ENCODE data around the gene POLH. TPM values are rescaled to one million over a fixed set of nuclear protein-coding genes. Genes with fewer than 3 reads are reported as not detected.
"Not testable (repeated sequence)": the region's sequence is repeated elsewhere in the genome, so short reads cannot be mapped to it uniquely, and the experiment has no call there.

POLH gene
- total RNA-seq, 3 donors from 2014 or later, result 15.7 to 22.8 (median 18.8) TPM

GRCh38 chr6:43633002-43633401 is 57.0 kb downstream of the POLH start:
- H3K9me3 Mint-ChIP-seq; DNase-seq; H3K27me3 Mint-ChIP-seq (ENCODE audit: low read depth); H3K4me3 Mint-ChIP-seq; ATAC-seq; H3K36me3 Mint-ChIP-seq (ENCODE audit: insufficient read depth): not testable (repeated sequence)
- peaks cover 36% of the 10 kb centered on the region for H3K4me1 Mint-ChIP-seq (ENCODE audit: low read depth)

- no peak for DNase-seq
- Mint-ChIP-seq H3K4me3 (peak overlapping the region; percentile 99), H3K4me1 (ENCODE audit: low read depth) (peaks cover 42% of the 10 kb centered on the region), H3K9me3 (no peaks in the 10 kb centered on the region), H3K27me3 (ENCODE audit: low read depth) (no peaks in the 10 kb centered on the region), H3K36me3 (ENCODE audit: insufficient read depth) (peaks cover 10% of the 10 kb centered on the region)
- no peak for ATAC-seq
Measured at GRCh38 chr6:43634702-43635303, 58.8 kb downstream of the POLH start.

GRCh38 chr6:43635387-43636307 is 59.7 kb downstream of the POLH start, which contains the start of gene MAD2L1BP:
Gene MAD2L1BP (plus strand): TSS chr6:43635840. CDS start chr6:43635876, 36 bp downstream.
- DNase-seq (peak; percentile 78), ATAC-seq (peak; percentile 95)
- Mint-ChIP-seq H3K27me3 (ENCODE audit: low read depth) (no peaks in the 10 kb centered on the region), H3K36me3 (ENCODE audit: insufficient read depth) (peaks cover 18% of the 10 kb centered on the region), H3K4me1 (ENCODE audit: low read depth) (peaks cover 43% of the 10 kb centered on the region), H3K9me3 (no peaks in the 10 kb centered on the region), H3K4me3 (peak within 1 kb of the TSS; percentile 99)

- Mint-ChIP-seq H3K9me3 (no peaks in the 10 kb centered on the region), H3K36me3 (ENCODE audit: insufficient read depth) (peaks cover 18% of the 10 kb centered on the region), H3K4me1 (ENCODE audit: low read depth) (peaks cover 42% of the 10 kb centered on the region), H3K4me3 (peak overlapping the region; percentile 99), H3K27me3 (ENCODE audit: low read depth) (no peaks in the 10 kb centered on the region)
- DNase-seq (no peak), ATAC-seq (peak; percentile 7 to 16)
Measured at GRCh38 chr6:43636308-43636659, 60.3 kb downstream of the POLH start.

GRCh38 chr6:43639984-43640800 is 64.2 kb downstream of the POLH start:
- H3K36me3 Mint-ChIP-seq (ENCODE audit: insufficient read depth), result peaks cover 28% of the 10 kb centered on the region
- ATAC-seq, result no peak
- H3K4me3 Mint-ChIP-seq, result peak overlapping the region; percentile 35
- DNase-seq, result no peak
- H3K4me1 Mint-ChIP-seq (ENCODE audit: low read depth), result peaks cover 37% of the 10 kb centered on the region
- H3K27me3 Mint-ChIP-seq (ENCODE audit: low read depth), result no peaks in the 10 kb centered on the region
- no peaks in the 10 kb centered on the region for H3K9me3 Mint-ChIP-seq

GRCh38 chr6:43644940-43645612 is 69.1 kb downstream of the POLH start, which contains the start of gene RSPH9:
Gene RSPH9 (plus strand): TSS chr6:43645036. CDS start chr6:43645099, 63 bp downstream.
- peak; percentile 85 to 86 for ATAC-seq

GRCh38 chr6:43645613-43645964 is 69.6 kb downstream of the POLH start:
- H3K36me3 Mint-ChIP-seq (ENCODE audit: insufficient read depth), result peaks cover 11% of the 10 kb centered on the region
- DNase-seq (no peak), ATAC-seq (peak in 1 of 2 donors; percentile 17)
- H3K4me1 Mint-ChIP-seq (ENCODE audit: low read depth), result peaks cover 7% of the 10 kb centered on the region
- peak overlapping the region; percentile 77 for H3K4me3 Mint-ChIP-seq
- no peaks in the 10 kb centered on the region for H3K9me3 Mint-ChIP-seq
- no peaks in the 10 kb centered on the region for H3K27me3 Mint-ChIP-seq (ENCODE audit: low read depth)

More at GRCh38 chr6:43644940-43645612, 69.1 kb downstream of the POLH start, which contains the start of gene RSPH9:
- Mint-ChIP-seq H3K27me3 (ENCODE audit: low read depth) (no peaks in the 10 kb centered on the region), H3K36me3 (ENCODE audit: insufficient read depth) (peaks cover 16% of the 10 kb centered on the region), H3K4me3 (peak within 1 kb of the TSS; percentile 77), H3K4me1 (ENCODE audit: low read depth) (peaks cover 12% of the 10 kb centered on the region), H3K9me3 (no peaks in the 10 kb centered on the region)
- peak; percentile 54 for DNase-seq

GRCh38 chr6:43647613-43648012 is 71.6 kb downstream of the POLH start:
- H3K36me3 Mint-ChIP-seq (ENCODE audit: insufficient read depth), result peaks cover 6% of the 10 kb centered on the region
- DNase-seq (no peak), ATAC-seq (no peak)
- H3K4me3 Mint-ChIP-seq, result no peak overlapping the region
- peaks cover 4% of the 10 kb centered on the region for H3K4me1 Mint-ChIP-seq (ENCODE audit: low read depth)
- H3K9me3 Mint-ChIP-seq, result no peaks in the 10 kb centered on the region
- H3K27me3 Mint-ChIP-seq (ENCODE audit: low read depth), result no peaks in the 10 kb centered on the region

- Mint-ChIP-seq H3K9me3 (no peaks in the 10 kb centered on the region), H3K36me3 (ENCODE audit: insufficient read depth) (no peaks in the 10 kb centered on the region), H3K4me1 (ENCODE audit: low read depth) (peaks cover 4% of the 10 kb centered on the region), H3K4me3 (no peak overlapping the region), H3K27me3 (ENCODE audit: low read depth) (no peaks in the 10 kb centered on the region)
- no peak for DNase-seq
- no peak for ATAC-seq
Measured at GRCh38 chr6:43648248-43648647, 72.3 kb downstream of the POLH start.

GRCh38 chr6:43652822-43653221 is 76.8 kb downstream of the POLH start:
- not testable (repeated sequence) for H3K9me3 Mint-ChIP-seq; H3K27me3 Mint-ChIP-seq (ENCODE audit: low read depth); H3K4me3 Mint-ChIP-seq; DNase-seq; H3K36me3 Mint-ChIP-seq (ENCODE audit: insufficient read depth); ATAC-seq; H3K4me1 Mint-ChIP-seq (ENCODE audit: low read depth)

GRCh38 chr6:43657221-43657802 is 81.3 kb downstream of the POLH start:
- H3K36me3 Mint-ChIP-seq (ENCODE audit: insufficient read depth), result no peaks in the 10 kb centered on the region
- ATAC-seq, result no peak
- H3K9me3 Mint-ChIP-seq, result no peaks in the 10 kb centered on the region
- no peak for DNase-seq
- H3K4me1 Mint-ChIP-seq (ENCODE audit: low read depth), result no peaks in the 10 kb centered on the region
- no peak overlapping the region for H3K4me3 Mint-ChIP-seq
- H3K27me3 Mint-ChIP-seq (ENCODE audit: low read depth), result no peaks in the 10 kb centered on the region

GRCh38 chr6:43658161-43658560 is 82.2 kb downstream of the POLH start:
- DNase-seq (no peak), ATAC-seq (no peak)
- Mint-ChIP-seq H3K4me3 (no peak overlapping the region), H3K27me3 (ENCODE audit: low read depth) (no peaks in the 10 kb centered on the region), H3K36me3 (ENCODE audit: insufficient read depth) (no peaks in the 10 kb centered on the region), H3K9me3 (no peaks in the 10 kb centered on the region), H3K4me1 (ENCODE audit: low read depth) (no peaks in the 10 kb centered on the region)

GRCh38 chr6:43662948-43663347 is 87.0 kb downstream of the POLH start:
- H3K4me3 Mint-ChIP-seq; H3K4me1 Mint-ChIP-seq (ENCODE audit: low read depth); DNase-seq; H3K27me3 Mint-ChIP-seq (ENCODE audit: low read depth); H3K9me3 Mint-ChIP-seq; H3K36me3 Mint-ChIP-seq (ENCODE audit: insufficient read depth): not testable (repeated sequence)
- ATAC-seq, result peak in 1 of 2 donors; percentile 16
